ENCODE data around the gene BTG2.

The BTG2 gene

GRCh38 chr1:203289982-203290260 lies 15.4 kb upstream of the BTG2 start:
- H4K20me1 ChIP-seq (ENCODE audit: insufficient read depth) = no peaks in the 10 kb centered on the region
- peak overlapping the region; percentile 98 for H3K27ac ChIP-seq
- no peak overlapping the region for H2AFZ ChIP-seq (ENCODE audit: low read depth)
- TF ChIP-seq CTCF (conservative IDR thresholded peaks at IDR 0.05; ENCODE audit: low read depth, low read length) = 0 out of 2 replicates have a peak, but pooled peaks have one; percentile 22
- peaks cover 96% of the 10 kb centered on the region for H3K4me1 ChIP-seq (ENCODE audit: low read depth, poor library complexity, severe bottlenecking)
- H3K27me3 ChIP-seq (ENCODE audit: insufficient read depth, low read depth) = no peaks in the 10 kb centered on the region
- peak overlapping the region; percentile 89 for H3K9ac ChIP-seq
- H3K36me3 ChIP-seq (ENCODE audit: insufficient read depth) = no peaks in the 10 kb centered on the region
- peak overlapping the region; percentile 76 for H3K4me3 ChIP-seq (IDR thresholded peaks at IDR 0.05; ENCODE audit: insufficient read depth, low read depth, low read length)
- peak overlapping the region; percentile 95 for H3K4me2 ChIP-seq
- no peaks in the 10 kb centered on the region for H3K79me2 ChIP-seq (ENCODE audit: insufficient read depth, low read depth)

- Histone ChIP-seq H3K4me3 (IDR thresholded peaks at IDR 0.05; ENCODE audit: insufficient read depth, low read depth, low read length) (peak overlapping the region; percentile 76), H3K79me2 (ENCODE audit: insufficient read depth, low read depth) (no peaks in the 10 kb centered on the region), H2AFZ (ENCODE audit: low read depth) (peak overlapping the region; percentile 41; the same call in 1 of the 2 replicates), H3K27me3 (ENCODE audit: insufficient read depth, low read depth) (no peaks in the 10 kb centered on the region), H4K20me1 (ENCODE audit: insufficient read depth) (no peaks in the 10 kb centered on the region), H3K27ac (peak overlapping the region; percentile 98), H3K9ac (peak overlapping the region; percentile 89), H3K4me2 (peak overlapping the region; percentile 95), H3K36me3 (ENCODE audit: insufficient read depth) (no peaks in the 10 kb centered on the region), H3K4me1 (ENCODE audit: low read depth, poor library complexity, severe bottlenecking) (peaks cover 96% of the 10 kb centered on the region)
- TF ChIP-seq CTCF (conservative IDR thresholded peaks at IDR 0.05; ENCODE audit: low read depth, low read length) = no peak
These were observed 14.8 kb upstream of the BTG2 start for GRCh38 chr1:203290261-203291089.

- Histone ChIP-seq H3K27me3 (ENCODE audit: insufficient read depth, low read depth) (no peaks in the 10 kb centered on the region), H4K20me1 (ENCODE audit: insufficient read depth) (no peaks in the 10 kb centered on the region), H3K9ac (peak overlapping the region; percentile 89), H3K4me2 (peak overlapping the region; percentile 95), H3K4me3 (IDR thresholded peaks at IDR 0.05; ENCODE audit: insufficient read depth, low read depth, low read length) (no peak overlapping the region), H2AFZ (ENCODE audit: low read depth) (peak overlapping the region; percentile 41; the same call in 1 of the 2 replicates), H3K79me2 (ENCODE audit: insufficient read depth, low read depth) (no peaks in the 10 kb centered on the region), H3K27ac (peak overlapping the region; percentile 98), H3K4me1 (ENCODE audit: low read depth, poor library complexity, severe bottlenecking) (peaks cover 96% of the 10 kb centered on the region), H3K36me3 (ENCODE audit: insufficient read depth) (no peaks in the 10 kb centered on the region)
- no peak for TF ChIP-seq CTCF (conservative IDR thresholded peaks at IDR 0.05; ENCODE audit: low read depth, low read length)
These were observed 13.9 kb upstream of the BTG2 start for GRCh38 chr1:203291201-203292096.

- H4K20me1 ChIP-seq (ENCODE audit: insufficient read depth) = no peaks in the 10 kb centered on the region
- TF ChIP-seq CTCF (conservative IDR thresholded peaks at IDR 0.05; ENCODE audit: low read depth, low read length) = no peak
- H3K79me2 ChIP-seq (ENCODE audit: insufficient read depth, low read depth) = no peaks in the 10 kb centered on the region
- H3K27me3 ChIP-seq (ENCODE audit: insufficient read depth, low read depth) = no peaks in the 10 kb centered on the region
- peaks cover 100% of the 10 kb centered on the region for H3K4me1 ChIP-seq (ENCODE audit: low read depth, poor library complexity, severe bottlenecking)
- H3K4me2 ChIP-seq = peak overlapping the region; percentile 18; the same call in 1 of the 2 replicates
- no peaks in the 10 kb centered on the region for H3K36me3 ChIP-seq (ENCODE audit: insufficient read depth)
- H3K27ac ChIP-seq = peak overlapping the region; percentile 41; the same call in 1 of the 2 replicates
- H3K4me3 ChIP-seq (IDR thresholded peaks at IDR 0.05; ENCODE audit: insufficient read depth, low read depth, low read length) = no peak overlapping the region
- no peak overlapping the region for H2AFZ ChIP-seq (ENCODE audit: low read depth)
- no peak overlapping the region for H3K9ac ChIP-seq
These were observed 9.5 kb upstream of the BTG2 start for GRCh38 chr1:203295796-203296195.

Measured in KMS-11 (cell line).